ENCODE results near the gene PTPN12. TPM values are rescaled to one million over a fixed set of nuclear protein-coding genes. Genes with fewer than 3 reads are reported as not detected.
"Not testable (repeated sequence)": the region's sequence is repeated elsewhere in the genome, so short reads cannot be mapped to it uniquely, and the experiment has no call there.

PTPN12 gene
- polyA plus RNA-seq, 4 donors, result 14.3 to 39.1 (median 21.9) TPM

GRCh38 chr7:77532732-77533131, 4.4 kb upstream of the PTPN12 start:
- WGBS, 3 donors, result no CpG with 5 or more reads among the region's 3 CpGs
- not testable (repeated sequence) for FAIRE-seq; H3K36me3 ChIP-seq (ENCODE audit: control insufficient read depth in 3 of 3, insufficient read depth in 2 of 3, low read depth in 1 of 3, low read length in 3 of 3); H3K27me3 ChIP-seq (ENCODE audit: control insufficient read depth in 3 of 3, insufficient read depth in 3 of 3, low read length in 3 of 3); H3K27ac ChIP-seq (ENCODE audit: low read depth in 1 of 3, low read length in 2 of 3); H3K9me3 ChIP-seq (ENCODE audit: control insufficient read depth in 2 of 2, insufficient read depth in 1 of 2, low read depth in 1 of 2, low read length in 1 of 2); H3K4me3 ChIP-seq (ENCODE audit: low read depth in 1 of 3, low read length in 3 of 3); DNase-seq; H3K4me1 ChIP-seq (ENCODE audit: control insufficient read depth in 3 of 3, insufficient read depth in 2 of 3, low read depth in 1 of 3, low read length in 2 of 3)

- not testable (repeated sequence) for H3K4me1 ChIP-seq (ENCODE audit: control insufficient read depth in 3 of 3, insufficient read depth in 2 of 3, low read depth in 1 of 3, low read length in 2 of 3); FAIRE-seq; H3K36me3 ChIP-seq (ENCODE audit: control insufficient read depth in 3 of 3, insufficient read depth in 2 of 3, low read depth in 1 of 3, low read length in 3 of 3); H3K9me3 ChIP-seq (ENCODE audit: control insufficient read depth in 2 of 2, insufficient read depth in 1 of 2, low read depth in 1 of 2, low read length in 1 of 2); H3K4me3 ChIP-seq (ENCODE audit: low read depth in 1 of 3, low read length in 3 of 3); H3K27me3 ChIP-seq (ENCODE audit: control insufficient read depth in 3 of 3, insufficient read depth in 3 of 3, low read length in 3 of 3); DNase-seq; H3K27ac ChIP-seq (ENCODE audit: low read depth in 1 of 3, low read length in 2 of 3)
- 98 to 99% (median 98%) methylated on average over 7 to 24 of the region's 31 CpGs for WGBS, 3 donors
Observed at GRCh38 chr7:77534046-77534445, 3.0 kb upstream of the PTPN12 start.

GRCh38 chr7:77536017-77536412, 1.1 kb upstream of the PTPN12 start:
- H3K36me3 ChIP-seq (ENCODE audit: control insufficient read depth in 3 of 3, insufficient read depth in 2 of 3, low read depth in 1 of 3, low read length in 3 of 3), result no peaks in the 10 kb centered on the region
- FAIRE-seq, result no peak
- DNase-seq, result peak; percentile 6 to 38
- no peaks in the 10 kb centered on the region for H3K27me3 ChIP-seq (ENCODE audit: control insufficient read depth in 3 of 3, insufficient read depth in 3 of 3, low read length in 3 of 3)
- peak overlapping the region; percentile 84 to 98 (median 94) for H3K27ac ChIP-seq (ENCODE audit: low read depth in 1 of 3, low read length in 2 of 3)
- H3K4me1 ChIP-seq (ENCODE audit: control insufficient read depth in 3 of 3, insufficient read depth in 2 of 3, low read depth in 1 of 3, low read length in 2 of 3), result peaks cover 0 to 9% (median 7%) of the 10 kb centered on the region in 3 donors
- 20 to 33% (median 26%) methylated on average over 9 of the region's 9 CpGs for WGBS, 3 donors
- peak overlapping the region in 2 of 3 donors; percentile 57 to 86 for H3K4me3 ChIP-seq (ENCODE audit: low read depth in 1 of 3, low read length in 3 of 3)
- peaks cover 0 to 7% of the 10 kb centered on the region in 2 donors for H3K9me3 ChIP-seq (ENCODE audit: control insufficient read depth in 2 of 2, insufficient read depth in 1 of 2, low read depth in 1 of 2, low read length in 1 of 2)

GRCh38 chr7:77536413-77537135, 521 bp upstream of the PTPN12 start:
- no peaks in the 10 kb centered on the region for H3K36me3 ChIP-seq (ENCODE audit: control insufficient read depth in 3 of 3, insufficient read depth in 2 of 3, low read depth in 1 of 3, low read length in 3 of 3)
- peaks cover 0 to 11% (median 9%) of the 10 kb centered on the region in 3 donors for H3K4me1 ChIP-seq (ENCODE audit: control insufficient read depth in 3 of 3, insufficient read depth in 2 of 3, low read depth in 1 of 3, low read length in 2 of 3)
- peak overlapping the region; percentile 84 to 98 (median 94) for H3K27ac ChIP-seq (ENCODE audit: low read depth in 1 of 3, low read length in 2 of 3)
- FAIRE-seq, result no peak
- peak overlapping the region; percentile 86 to 95 (median 92) for H3K4me3 ChIP-seq (ENCODE audit: low read depth in 1 of 3, low read length in 3 of 3)
- no peaks in the 10 kb centered on the region for H3K27me3 ChIP-seq (ENCODE audit: control insufficient read depth in 3 of 3, insufficient read depth in 3 of 3, low read length in 3 of 3)
- DNase-seq, result peak; percentile 98
- 0 to 2% (median 1%) methylated on average over 41 to 58 of the region's 58 CpGs for WGBS, 3 donors
- peaks cover 0 to 7% of the 10 kb centered on the region in 2 donors for H3K9me3 ChIP-seq (ENCODE audit: control insufficient read depth in 2 of 2, insufficient read depth in 1 of 2, low read depth in 1 of 2, low read length in 1 of 2)

GRCh38 chr7:77537778-77538280, 734 bp downstream of the PTPN12 start:
- peaks cover 0 to 7% of the 10 kb centered on the region in 2 donors for H3K9me3 ChIP-seq (ENCODE audit: control insufficient read depth in 2 of 2, insufficient read depth in 1 of 2, low read depth in 1 of 2, low read length in 1 of 2)
- WGBS, 3 donors, result 0 to 1% (median 1%) methylated on average over 33 to 43 of the region's 43 CpGs
- peaks cover 1 to 19% (median 11%) of the 10 kb centered on the region in 3 donors for H3K4me1 ChIP-seq (ENCODE audit: control insufficient read depth in 3 of 3, insufficient read depth in 2 of 3, low read depth in 1 of 3, low read length in 2 of 3)
- H3K36me3 ChIP-seq (ENCODE audit: control insufficient read depth in 3 of 3, insufficient read depth in 2 of 3, low read depth in 1 of 3, low read length in 3 of 3), result no peaks in the 10 kb centered on the region
- DNase-seq (peak; percentile 40 to 79), FAIRE-seq (no peak)
- peak overlapping the region; percentile 86 to 92 (median 89) for H3K27ac ChIP-seq (ENCODE audit: low read depth in 1 of 3, low read length in 2 of 3)
- H3K27me3 ChIP-seq (ENCODE audit: control insufficient read depth in 3 of 3, insufficient read depth in 3 of 3, low read length in 3 of 3), result no peaks in the 10 kb centered on the region
- H3K4me3 ChIP-seq (ENCODE audit: low read depth in 1 of 3, low read length in 3 of 3), result peak overlapping the region; percentile 70 to 95 (median 92)

GRCh38 chr7:77538281-77539212, 1.5 kb downstream of the PTPN12 start:
- Histone ChIP-seq H3K36me3 (ENCODE audit: control insufficient read depth in 3 of 3, insufficient read depth in 2 of 3, low read depth in 1 of 3, low read length in 3 of 3) (no peaks in the 10 kb centered on the region), H3K9me3 (ENCODE audit: control insufficient read depth in 2 of 2, insufficient read depth in 1 of 2, low read depth in 1 of 2, low read length in 1 of 2) (peaks cover 0 to 7% of the 10 kb centered on the region in 2 donors), H3K27ac (ENCODE audit: low read depth in 1 of 3, low read length in 2 of 3) (peak overlapping the region; percentile 86 to 92 (median 89)), H3K4me1 (ENCODE audit: control insufficient read depth in 3 of 3, insufficient read depth in 2 of 3, low read depth in 1 of 3, low read length in 2 of 3) (peaks cover 1 to 19% (median 11%) of the 10 kb centered on the region in 3 donors), H3K27me3 (ENCODE audit: control insufficient read depth in 3 of 3, insufficient read depth in 3 of 3, low read length in 3 of 3) (no peaks in the 10 kb centered on the region), H3K4me3 (ENCODE audit: low read depth in 1 of 3, low read length in 3 of 3) (peak overlapping the region; percentile 70 to 95 (median 92))
- 4 to 11% (median 4%) methylated on average over 29 to 30 of the region's 30 CpGs for WGBS, 3 donors
- FAIRE-seq (no peak), DNase-seq (peak; percentile 92 to 94)

GRCh38 chr7:77540402-77540822, 3.3 kb downstream of the PTPN12 start:
- FAIRE-seq, result no peak
- peaks cover 1 to 22% (median 14%) of the 10 kb centered on the region in 3 donors for H3K4me1 ChIP-seq (ENCODE audit: control insufficient read depth in 3 of 3, insufficient read depth in 2 of 3, low read depth in 1 of 3, low read length in 2 of 3)
- H3K9me3 ChIP-seq (ENCODE audit: control insufficient read depth in 2 of 2, insufficient read depth in 1 of 2, low read depth in 1 of 2, low read length in 1 of 2), result no peaks in the 10 kb centered on the region
- H3K4me3 ChIP-seq (ENCODE audit: low read depth in 1 of 3, low read length in 3 of 3), result no peak overlapping the region
- peak in 1 of 2 donors; percentile 57 for DNase-seq
- H3K27me3 ChIP-seq (ENCODE audit: control insufficient read depth in 3 of 3, insufficient read depth in 3 of 3, low read length in 3 of 3), result no peaks in the 10 kb centered on the region
- H3K27ac ChIP-seq (ENCODE audit: low read depth in 1 of 3, low read length in 2 of 3), result no peak overlapping the region
- no peaks in the 10 kb centered on the region for H3K36me3 ChIP-seq (ENCODE audit: control insufficient read depth in 3 of 3, insufficient read depth in 2 of 3, low read depth in 1 of 3, low read length in 3 of 3)
- WGBS, 3 donors, result 33 to 65% (median 63%) methylated on average over 4 of the region's 4 CpGs

- not testable (repeated sequence) for H3K4me3 ChIP-seq (ENCODE audit: low read depth in 1 of 3, low read length in 3 of 3); H3K27ac ChIP-seq (ENCODE audit: low read depth in 1 of 3, low read length in 2 of 3); FAIRE-seq; H3K27me3 ChIP-seq (ENCODE audit: control insufficient read depth in 3 of 3, insufficient read depth in 3 of 3, low read length in 3 of 3); H3K9me3 ChIP-seq (ENCODE audit: control insufficient read depth in 2 of 2, insufficient read depth in 1 of 2, low read depth in 1 of 2, low read length in 1 of 2); H3K36me3 ChIP-seq (ENCODE audit: control insufficient read depth in 3 of 3, insufficient read depth in 2 of 3, low read depth in 1 of 3, low read length in 3 of 3); DNase-seq
- 96 to 98% (median 98%) methylated on average over 7 of the region's 7 CpGs for WGBS, 3 donors
- peaks cover 1 to 18% (median 14%) of the 10 kb centered on the region in 3 donors for H3K4me1 ChIP-seq (ENCODE audit: control insufficient read depth in 3 of 3, insufficient read depth in 2 of 3, low read depth in 1 of 3, low read length in 2 of 3)
Observed at GRCh38 chr7:77540993-77541392, 3.9 kb downstream of the PTPN12 start.

All from small intestine (tissue), 7 donors.